Right hindlimb (tissue), 1 donor: ENCODE measurements around the gene B3GNT4.
"Not testable (repeated sequence)": the region's sequence is repeated elsewhere in the genome, so short reads cannot be mapped to it uniquely, and the experiment has no call there.

Source experiments
- DNase-seq: peaks from one replicate; pipeline ENCODE4 v3.0.0-alpha.2; 2018

Gene B3GNT4

DNA sequence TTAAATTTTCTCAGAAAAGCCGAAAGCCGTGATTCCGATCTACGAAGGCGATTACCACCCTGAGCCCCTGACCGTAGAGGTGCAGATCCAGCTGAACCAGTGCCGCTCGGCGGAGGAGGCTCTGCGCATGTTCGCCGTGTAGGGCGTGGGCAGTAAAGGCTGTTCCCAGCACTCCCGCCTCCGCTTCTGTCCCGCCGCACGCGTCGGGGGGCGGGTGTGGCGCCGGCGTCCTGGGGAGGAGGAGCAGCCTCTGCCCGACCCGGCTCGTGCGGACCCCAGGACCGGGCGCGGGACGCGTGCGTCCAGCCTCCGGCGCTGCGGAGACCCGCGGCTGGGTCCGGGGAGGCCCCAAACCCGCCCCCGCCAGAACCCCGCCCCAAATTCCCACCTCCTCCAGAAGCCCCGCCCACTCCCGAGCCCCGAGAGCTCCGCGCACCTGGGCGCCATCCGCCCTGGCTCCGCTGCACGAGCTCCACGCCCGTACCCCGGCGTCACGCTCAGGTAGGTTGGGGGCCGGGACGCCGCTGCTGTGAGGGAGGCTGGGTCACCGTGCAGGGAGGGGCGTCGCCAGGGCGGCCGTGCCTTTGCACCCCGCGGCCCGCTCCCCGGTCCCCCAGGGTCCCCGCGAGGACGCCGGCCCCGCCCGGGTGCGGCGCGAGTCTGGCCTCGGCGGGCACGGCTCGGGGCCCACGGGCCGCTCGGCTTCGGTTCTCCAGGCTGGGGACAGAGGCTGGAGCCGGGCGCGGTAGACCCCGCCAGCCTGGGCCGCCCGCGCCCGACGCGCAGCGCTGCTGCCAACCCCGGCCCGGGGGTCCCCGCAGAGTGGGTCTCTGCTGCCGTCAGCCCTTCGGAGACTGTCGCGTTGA is at the start of gene B3GNT4:
Gene B3GNT4, plus strand, starts transcription at position 409 of the 866 bp plus-strand sequence. CDS start 910 bp downstream, outside the sequence.
- DNase-seq, result peak; percentile 57

DNA sequence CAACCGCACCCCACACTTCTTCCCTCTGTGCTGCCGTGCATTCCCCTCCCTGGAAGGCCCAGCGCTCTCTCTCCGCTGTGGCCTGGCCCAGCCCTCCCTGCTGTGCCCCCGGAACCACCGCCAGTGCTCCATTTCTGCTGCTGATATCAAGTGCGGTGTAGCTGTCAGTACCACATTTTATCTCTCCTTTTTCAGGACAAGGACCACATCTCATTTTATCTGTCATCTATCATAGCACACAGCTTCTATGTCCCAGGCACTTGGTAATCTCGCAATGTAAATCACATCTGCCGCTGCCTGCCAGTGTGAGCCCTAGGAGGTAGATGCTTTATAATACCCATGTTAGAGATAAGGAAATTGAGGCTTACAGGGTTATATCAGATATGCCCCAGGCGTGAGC is 47.8 kb upstream of the B3GNT4 start:
- DNase-seq, result no peak

GRCh38 chr12:122158700-122159285 is 44.7 kb upstream of the B3GNT4 start:
- no peak for DNase-seq

DNA sequence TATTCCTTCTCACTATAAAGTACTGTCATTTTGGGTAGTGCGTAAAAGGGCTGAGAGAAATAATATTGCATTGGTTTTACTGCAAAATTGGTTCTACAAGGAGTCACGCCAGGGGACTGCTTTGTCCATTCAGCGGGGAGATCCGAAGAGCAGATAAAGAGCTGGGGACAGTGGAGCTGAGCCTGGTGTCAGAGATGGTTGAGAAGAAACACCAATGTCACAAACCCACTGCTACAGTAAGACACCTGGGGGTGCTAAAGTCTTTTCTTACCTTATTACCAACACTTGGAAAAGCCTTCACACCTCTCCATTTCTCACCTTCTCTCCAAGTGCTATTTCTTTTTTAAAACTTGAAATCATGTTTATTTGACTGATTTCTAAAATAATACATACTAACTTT is 43.6 kb upstream of the B3GNT4 start:
- DNase-seq, result no peak

- DNase-seq, result no peak
These were observed 42.7 kb upstream of the B3GNT4 start for GRCh38 chr12:122160761-122161160.

DNA sequence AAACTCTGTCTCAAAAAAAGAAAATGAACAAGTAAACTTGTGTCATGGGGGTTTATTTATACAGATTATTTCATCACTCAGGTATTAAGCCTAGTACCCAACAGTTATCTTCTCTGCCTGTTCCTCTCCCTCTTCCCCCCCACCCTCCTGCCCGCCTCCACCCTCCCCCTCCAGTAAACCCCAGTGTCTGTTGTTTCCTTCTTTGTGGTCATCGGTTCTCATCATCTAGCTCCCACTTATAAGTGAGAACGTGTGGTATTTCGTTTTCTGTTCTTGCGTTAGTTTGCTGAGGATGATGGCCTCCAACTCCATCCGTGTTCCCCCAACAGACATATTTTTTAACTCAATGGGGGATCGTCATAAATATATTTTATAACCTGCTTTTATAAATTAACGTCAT is 41.8 kb upstream of the B3GNT4 start:
- no peak for DNase-seq

- DNase-seq, result no peak
These were observed 40.5 kb upstream of the B3GNT4 start for GRCh38 chr12:122162976-122163375.

DNA sequence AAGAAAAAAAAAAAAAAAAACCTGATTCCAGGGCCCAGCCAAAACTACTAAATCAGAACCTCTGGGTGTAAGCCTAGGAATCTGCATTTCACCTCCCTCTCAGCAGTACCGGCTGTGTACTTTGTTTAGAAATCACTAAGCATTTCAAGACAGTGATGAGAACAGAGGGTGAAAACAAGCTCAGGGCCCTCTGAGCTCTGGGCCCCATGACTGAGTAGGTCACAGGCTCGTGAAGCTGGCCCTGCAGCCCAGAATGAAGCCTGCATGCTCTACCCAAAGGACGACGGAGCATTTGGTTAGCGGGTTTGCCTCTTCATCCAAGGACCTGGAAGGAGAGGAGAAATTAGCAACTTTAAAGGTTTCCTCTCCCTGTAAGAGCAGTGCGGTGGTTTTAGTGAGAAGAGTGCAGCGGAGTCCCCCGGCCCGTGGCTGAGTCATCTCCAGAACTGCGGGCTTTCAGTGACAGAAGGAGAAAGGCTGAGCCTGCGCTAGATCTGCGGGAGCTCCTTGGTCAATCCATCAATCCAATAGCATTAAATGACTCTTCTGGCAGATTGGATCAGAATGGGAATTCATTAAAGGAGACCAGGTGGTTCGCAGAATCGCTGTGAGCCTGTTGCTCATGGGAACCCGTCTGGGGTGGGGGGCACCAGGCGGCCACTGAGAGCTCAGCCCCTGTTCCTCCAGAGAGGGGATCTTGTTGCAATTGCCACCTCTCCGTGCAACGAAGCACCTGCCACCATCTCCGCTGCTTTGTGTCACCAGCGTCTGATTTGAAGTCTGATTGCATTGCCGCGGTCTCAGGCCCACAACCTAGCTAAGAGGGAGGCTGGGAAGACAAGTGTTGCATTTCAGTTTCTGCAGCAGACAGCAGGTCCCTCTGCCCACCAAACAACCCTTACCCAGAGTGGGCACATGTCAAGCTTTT is 36.8 kb upstream of the B3GNT4 start:
- no peak for DNase-seq

- DNase-seq, result no peak
These were observed 36.1 kb upstream of the B3GNT4 start for GRCh38 chr12:122167356-122167925.

DNA sequence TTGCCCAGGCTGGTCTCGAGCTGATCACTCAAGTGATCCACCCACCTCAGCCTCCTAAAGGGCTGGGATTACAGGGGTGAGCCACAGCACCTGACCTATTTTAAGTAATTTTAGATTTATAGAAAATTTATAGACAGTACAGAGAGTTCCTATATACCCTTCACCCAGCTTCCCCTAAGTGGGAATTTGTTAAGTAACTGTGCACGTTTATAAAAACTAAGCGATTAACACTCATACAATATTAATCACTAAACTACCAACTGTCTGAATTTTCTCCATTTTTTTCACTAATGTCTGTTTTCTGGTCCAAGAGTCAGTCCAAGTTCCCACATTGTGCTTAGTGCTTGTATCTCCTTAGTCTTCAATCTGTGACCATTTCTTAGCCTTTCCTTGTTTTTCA is 35.0 kb upstream of the B3GNT4 start:
- no peak for DNase-seq

DNA sequence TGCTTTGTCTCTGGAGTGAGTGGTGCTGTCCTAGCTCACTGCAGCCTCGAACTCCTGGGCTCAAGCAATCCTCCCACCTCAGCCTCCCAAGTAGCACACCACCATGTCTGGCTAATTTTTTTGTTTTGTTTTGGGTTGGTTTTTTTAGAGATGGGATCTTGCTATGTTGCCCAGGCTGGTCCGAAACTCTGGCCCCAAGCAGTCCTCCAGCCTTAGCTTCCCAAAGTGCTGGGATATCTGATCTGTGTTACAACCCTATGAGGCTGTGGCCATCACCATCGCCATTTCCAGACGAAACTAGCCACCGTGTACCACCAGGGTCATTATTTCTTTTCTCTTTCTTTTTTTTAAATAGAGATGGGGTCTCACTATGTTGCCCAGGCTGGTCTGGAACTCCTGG is 32.1 kb upstream of the B3GNT4 start:
- no peak for DNase-seq

- no peak for DNase-seq
These were observed 31.1 kb upstream of the B3GNT4 start for GRCh38 chr12:122172262-122172939.

DNA sequence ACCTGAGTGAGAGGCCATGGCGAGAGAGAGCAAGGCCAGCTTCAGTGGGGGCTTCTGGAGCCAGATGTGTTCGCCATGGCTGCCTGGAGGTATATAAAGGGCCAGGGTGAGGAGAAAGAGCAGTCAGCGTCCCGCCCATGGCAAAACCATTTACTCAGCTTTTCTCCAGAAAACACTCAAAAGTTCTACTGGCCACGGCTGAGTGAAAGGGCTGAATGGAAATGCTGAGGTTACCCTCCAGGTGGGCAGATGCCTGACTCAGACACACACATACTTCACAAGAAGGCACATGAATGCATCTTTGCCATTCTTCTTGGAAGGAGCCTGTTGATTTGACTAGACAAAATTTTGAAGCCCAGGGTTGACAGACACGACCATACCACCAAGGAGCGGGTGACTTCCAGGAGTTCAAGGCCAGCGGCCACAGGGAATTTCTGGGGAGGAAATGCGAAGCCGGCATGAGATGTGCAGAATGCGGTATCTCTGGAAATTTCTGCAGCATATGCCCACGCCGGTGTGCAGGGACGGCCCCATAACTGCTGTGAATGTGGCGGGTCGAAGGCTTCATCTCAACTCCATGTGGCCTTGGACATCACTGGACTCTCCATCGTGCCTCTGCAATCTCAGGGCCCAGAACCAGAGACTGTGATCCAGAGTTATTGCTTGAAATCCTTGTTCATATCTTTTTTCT is 29.2 kb upstream of the B3GNT4 start, which contains the start of gene IL31:
Gene IL31, minus strand, starts transcription at position 67 of the 691 bp plus-strand sequence. Its CDS starts 49 bp downstream, at position 18.
- no peak for DNase-seq

DNA sequence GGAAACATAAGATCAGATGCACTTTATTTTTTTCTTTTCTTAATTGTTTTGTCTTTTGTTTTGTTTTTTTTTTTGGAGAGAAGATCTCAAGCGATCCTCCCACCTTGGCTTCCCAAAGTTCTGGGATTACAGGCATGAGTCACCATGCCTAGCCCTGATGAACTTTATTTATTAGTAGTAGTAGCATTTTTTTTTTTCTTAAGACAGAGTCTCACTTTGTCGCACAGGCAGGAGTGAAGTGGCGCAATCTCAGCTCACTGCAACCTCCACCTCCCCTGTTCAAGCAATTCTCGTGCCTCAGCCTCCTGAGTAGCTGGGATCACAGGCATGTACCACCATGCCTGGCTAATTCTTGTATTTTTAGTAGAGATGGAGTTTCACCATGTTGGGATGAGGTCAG is 27.0 kb upstream of the B3GNT4 start:
- not testable (repeated sequence) for DNase-seq

GRCh38 chr12:122182887-122183587 is 20.5 kb upstream of the B3GNT4 start, which contains the start of gene LRRC43:
TSS of gene LRRC43 (plus strand) at chr12:122183123. CDS start at chr12:122183145, 22 bp downstream.
- peak; percentile 61 for DNase-seq

DNA sequence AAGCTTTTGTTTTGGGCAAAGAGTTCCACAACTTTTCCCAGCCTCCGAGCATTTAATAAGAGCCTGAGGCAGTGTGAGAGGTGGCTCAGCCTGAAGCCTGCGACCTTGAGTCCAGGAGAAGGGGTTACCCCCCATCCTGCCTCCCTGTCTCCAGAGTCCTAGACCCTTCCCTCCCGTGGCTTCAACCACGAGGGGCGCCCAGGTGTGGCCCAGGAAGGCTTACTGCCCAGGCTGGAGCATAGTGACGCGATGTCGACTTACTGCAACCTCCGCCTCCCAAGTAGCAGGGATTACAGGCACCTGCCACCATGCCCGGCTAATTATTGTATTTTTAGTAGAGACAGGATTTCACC is 19.9 kb upstream of the B3GNT4 start:
- no peak for DNase-seq

DNA sequence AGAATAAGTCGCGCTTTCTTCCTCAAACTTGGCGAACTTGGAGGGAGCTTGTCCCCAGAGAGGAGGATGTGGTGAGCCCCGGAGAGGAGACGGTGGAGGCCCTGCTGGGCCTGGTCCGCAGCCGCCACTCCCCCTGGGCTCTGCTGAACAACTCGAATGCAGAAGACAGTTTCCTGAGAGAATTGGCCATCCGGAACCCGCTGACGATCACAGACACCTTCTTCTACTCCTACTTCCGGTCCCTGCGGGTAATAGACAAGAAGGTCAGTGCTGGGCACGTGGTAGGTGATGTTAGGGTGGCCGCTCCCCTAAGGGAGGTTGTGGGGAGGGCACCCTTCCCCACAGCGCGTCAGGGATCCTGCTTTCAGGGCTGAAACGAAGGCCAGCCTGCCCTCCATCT is 19.0 kb upstream of the B3GNT4 start:
- DNase-seq, result no peak

DNA sequence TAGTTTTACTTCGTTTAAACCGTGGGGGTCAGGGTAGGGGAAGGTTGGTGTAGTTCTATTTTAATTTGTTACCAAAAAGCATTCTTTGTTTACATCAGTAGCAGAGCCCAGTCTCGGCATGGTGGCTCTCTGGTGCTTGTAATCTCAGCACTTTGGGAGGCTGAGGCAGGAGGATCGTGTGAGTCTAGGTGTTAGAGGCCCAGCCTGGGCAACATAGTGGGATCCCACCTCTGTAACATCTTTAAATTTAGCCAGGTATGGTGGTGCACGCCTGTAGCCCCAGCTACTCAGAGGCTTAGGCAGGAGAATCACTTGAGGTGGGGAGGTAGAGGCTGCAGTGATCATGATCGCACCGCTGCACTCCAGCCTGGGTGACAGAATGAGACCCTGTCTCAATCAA is 18.4 kb upstream of the B3GNT4 start:
- no peak for DNase-seq

GRCh38 chr12:122185494-122186082 is 17.9 kb upstream of the B3GNT4 start:
- no peak for DNase-seq

- DNase-seq, result no peak
These were observed 16.0 kb upstream of the B3GNT4 start for GRCh38 chr12:122187466-122187865.
